Stomach smooth muscle (tissue), 2 donors: ENCODE results near the gene IFNAR1.

Source experiments
- H3K27ac ChIP-seq: one replicate; pipeline ENCODE4 v1.7.0; 2013; ENCODE audit warnings: mild to moderate bottlenecking, low read length, inconsistent platforms
- H3K27me3 ChIP-seq, 2 donors: one replicate each; pipeline ENCODE4 v1.7.0; 2013; ENCODE audit warnings: low read length in 2 of 2; ENCODE audit not compliant: insufficient read depth in 2 of 2, control insufficient read depth in 1 of 2
- H3K36me3 ChIP-seq, 2 donors: one replicate each; pipeline ENCODE4 v1.7.0; 2013; ENCODE audit warnings: low read length in 2 of 2; ENCODE audit not compliant: control insufficient read depth in 2 of 2, insufficient read depth in 2 of 2
- H3K4me1 ChIP-seq: one replicate; pipeline ENCODE4 v1.7.0; 2013; ENCODE audit warnings: low read length; ENCODE audit not compliant: control insufficient read depth, insufficient read depth
- H3K4me3 ChIP-seq, 2 donors: one replicate each; pipeline ENCODE4 v1.7.0; 2013; ENCODE audit warnings: low read length in 2 of 2
- H3K9ac ChIP-seq, 2 donors: one replicate each; pipeline ENCODE4 v1.7.0; 2013; ENCODE audit warnings: low read length in 2 of 2, mild to moderate bottlenecking in 1 of 2
- H3K9me3 ChIP-seq, 2 donors: one replicate each; pipeline ENCODE4 v1.7.0; 2013; ENCODE audit warnings: low read length in 2 of 2; ENCODE audit not compliant: control insufficient read depth in 2 of 2
- donor health status: healthy.
- donor health status: Pancreatic carcinoma.

Gene IFNAR1

GRCh38 chr21:33387294-33387693 lies 62.5 kb downstream of the IFNAR1 start:
- Histone ChIP-seq H3K9ac (no peak overlapping the region), H3K27ac (no peak overlapping the region), H3K4me1 (peaks cover 10% of the 10 kb centered on the region)

GRCh38 chr21:33388188-33388587 lies 63.4 kb downstream of the IFNAR1 start:
- H3K36me3 ChIP-seq: no peaks in the 10 kb centered on the region
- H3K4me1 ChIP-seq: peaks cover 3% of the 10 kb centered on the region
- no peak overlapping the region for H3K9ac ChIP-seq
- no peaks in the 10 kb centered on the region for H3K9me3 ChIP-seq
- peaks cover 0 to 4% of the 10 kb centered on the region in 2 donors for H3K27me3 ChIP-seq
- no peak overlapping the region for H3K27ac ChIP-seq
- H3K4me3 ChIP-seq: no peak overlapping the region

More at GRCh38 chr21:33387294-33387693, 62.5 kb downstream of the IFNAR1 start:
- peaks cover 0 to 4% of the 10 kb centered on the region in 2 donors for H3K27me3 ChIP-seq
- no peaks in the 10 kb centered on the region for H3K36me3 ChIP-seq
- H3K9me3 ChIP-seq: no peaks in the 10 kb centered on the region
- no peak overlapping the region for H3K4me3 ChIP-seq

GRCh38 chr21:33390479-33390878 lies 65.7 kb downstream of the IFNAR1 start:
- peaks cover 0 to 4% of the 10 kb centered on the region in 2 donors for H3K27me3 ChIP-seq
- H3K4me1 ChIP-seq: peaks cover 3% of the 10 kb centered on the region
- no peak overlapping the region for H3K9ac ChIP-seq
- no peaks in the 10 kb centered on the region for H3K36me3 ChIP-seq
- no peaks in the 10 kb centered on the region for H3K9me3 ChIP-seq
- H3K27ac ChIP-seq: no peak overlapping the region
- no peak overlapping the region for H3K4me3 ChIP-seq

DNA sequence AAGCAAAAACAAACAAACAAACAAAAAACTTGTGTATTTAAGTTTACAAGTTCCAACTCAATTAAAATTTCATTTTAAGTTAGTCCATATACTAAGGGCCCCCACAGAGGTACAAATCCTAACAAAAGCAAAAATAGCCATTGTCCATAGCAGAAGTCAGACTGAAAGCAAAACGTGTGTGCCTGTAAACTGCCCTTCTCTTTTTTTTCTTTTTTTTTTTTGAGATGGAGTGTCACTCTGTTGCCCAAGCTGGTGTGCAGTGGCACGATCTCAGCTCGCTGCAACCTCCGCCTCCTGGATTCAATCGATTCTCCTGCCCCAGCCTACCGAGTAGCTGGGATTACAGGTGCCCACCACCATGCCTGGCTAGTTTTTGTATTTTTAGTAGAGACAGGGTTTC lies 66.9 kb downstream of the IFNAR1 start:
- Histone ChIP-seq H3K4me3 (no peak overlapping the region), H3K36me3 (no peaks in the 10 kb centered on the region), H3K27ac (no peak overlapping the region), H3K4me1 (peaks cover 13% of the 10 kb centered on the region), H3K9me3 (no peaks in the 10 kb centered on the region), H3K9ac (no peak overlapping the region), H3K27me3 (peaks cover 0 to 4% of the 10 kb centered on the region in 2 donors)

GRCh38 chr21:33392284-33392985 lies 67.7 kb downstream of the IFNAR1 start:
- no peaks in the 10 kb centered on the region for H3K36me3 ChIP-seq
- peaks cover 0 to 4% of the 10 kb centered on the region in 2 donors for H3K27me3 ChIP-seq
- no peaks in the 10 kb centered on the region for H3K9me3 ChIP-seq
- H3K4me3 ChIP-seq: no peak overlapping the region
- no peak overlapping the region for H3K27ac ChIP-seq
- H3K4me1 ChIP-seq: peaks cover 13% of the 10 kb centered on the region
- no peak overlapping the region for H3K9ac ChIP-seq

DNA sequence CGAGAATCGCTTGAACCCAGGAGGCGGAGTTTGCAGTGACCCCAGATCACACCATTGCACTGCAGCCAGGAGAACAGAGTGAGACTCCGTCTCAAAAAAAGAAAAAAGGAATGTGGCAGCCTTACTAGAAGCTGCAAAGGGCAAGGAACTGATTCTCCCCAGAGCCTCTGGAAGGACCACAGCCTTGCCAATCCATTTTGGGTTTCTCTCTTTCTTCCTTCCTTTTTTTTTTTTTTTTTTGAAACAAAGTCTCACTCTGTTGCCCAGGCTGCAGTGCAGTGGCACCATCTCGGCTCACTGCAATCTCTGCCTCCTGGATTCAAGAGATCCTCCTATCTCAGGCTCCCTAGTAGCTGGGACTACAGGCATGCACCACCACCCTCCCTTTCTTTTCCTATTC lies 68.6 kb downstream of the IFNAR1 start:
- Histone ChIP-seq H3K9ac (no peak overlapping the region), H3K9me3 (no peaks in the 10 kb centered on the region), H3K4me1 (peaks cover 13% of the 10 kb centered on the region), H3K27me3 (peaks cover 0 to 4% of the 10 kb centered on the region in 2 donors), H3K4me3 (no peak overlapping the region), H3K36me3 (no peaks in the 10 kb centered on the region), H3K27ac (no peak overlapping the region)

DNA sequence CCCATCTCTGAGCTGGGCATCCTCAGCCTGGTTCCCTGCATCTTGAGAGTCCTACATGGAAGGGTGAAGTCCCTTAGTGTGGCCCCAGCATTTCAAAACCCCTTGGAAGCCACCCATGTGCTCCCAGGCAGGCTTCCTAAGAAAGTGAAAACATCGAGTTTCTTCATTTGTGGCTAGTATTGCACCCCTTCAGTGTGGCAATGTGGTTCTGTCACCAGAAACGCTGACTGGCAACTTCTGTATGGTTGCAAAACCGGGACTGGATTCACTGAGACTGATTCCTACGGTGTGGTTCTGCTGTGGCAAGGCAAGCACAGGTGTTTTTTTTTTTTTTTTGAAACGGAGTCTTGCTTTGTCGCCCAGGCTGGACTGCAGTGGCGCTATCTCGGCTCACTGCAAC lies 69.5 kb downstream of the IFNAR1 start:
- Histone ChIP-seq H3K4me1 (peaks cover 13% of the 10 kb centered on the region), H3K9me3 (no peaks in the 10 kb centered on the region), H3K27ac (no peak overlapping the region)

DNA sequence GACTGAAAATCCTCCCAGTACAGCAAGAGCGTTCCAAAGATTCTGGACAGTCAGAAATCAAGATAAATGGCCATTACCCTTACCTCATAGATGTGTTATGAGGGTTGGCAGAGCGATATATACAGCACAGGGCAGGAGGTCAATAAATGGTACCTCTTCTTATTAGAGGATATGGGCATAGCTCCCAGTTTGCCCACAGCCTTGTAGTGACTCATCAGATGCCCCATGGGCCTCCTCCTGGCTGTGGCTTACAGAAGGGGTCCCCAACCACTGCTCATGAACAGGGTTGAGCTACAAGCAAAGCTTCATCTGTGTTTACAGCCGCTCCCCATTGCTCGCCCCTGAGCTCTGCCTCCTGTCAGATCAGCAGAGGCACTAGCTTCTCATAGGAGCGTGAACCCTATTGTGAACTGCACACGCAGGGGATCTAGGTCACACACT lies 71.1 kb downstream of the IFNAR1 start:
- H3K27ac ChIP-seq: no peak overlapping the region
- no peak overlapping the region for H3K9ac ChIP-seq
- peaks cover 13% of the 10 kb centered on the region for H3K4me1 ChIP-seq
- no peaks in the 10 kb centered on the region for H3K9me3 ChIP-seq
- no peaks in the 10 kb centered on the region for H3K36me3 ChIP-seq
- H3K27me3 ChIP-seq: no peaks in the 10 kb centered on the region
- H3K4me3 ChIP-seq: peak overlapping the region in 1 of 2 donors; percentile 20

More for the DNA sequence above, 69.5 kb downstream of the IFNAR1 start:
- H3K36me3 ChIP-seq: no peaks in the 10 kb centered on the region
- H3K4me3 ChIP-seq: no peak overlapping the region
- peaks cover 0 to 4% of the 10 kb centered on the region in 2 donors for H3K27me3 ChIP-seq
- no peak overlapping the region for H3K9ac ChIP-seq

GRCh38 chr21:33396436-33396835 lies 71.7 kb downstream of the IFNAR1 start:
- no peaks in the 10 kb centered on the region for H3K36me3 ChIP-seq
- no peaks in the 10 kb centered on the region for H3K27me3 ChIP-seq
- H3K9ac ChIP-seq: no peak overlapping the region
- H3K4me3 ChIP-seq: no peak overlapping the region
- H3K9me3 ChIP-seq: no peaks in the 10 kb centered on the region
- H3K4me1 ChIP-seq: peaks cover 13% of the 10 kb centered on the region
- no peak overlapping the region for H3K27ac ChIP-seq

DNA sequence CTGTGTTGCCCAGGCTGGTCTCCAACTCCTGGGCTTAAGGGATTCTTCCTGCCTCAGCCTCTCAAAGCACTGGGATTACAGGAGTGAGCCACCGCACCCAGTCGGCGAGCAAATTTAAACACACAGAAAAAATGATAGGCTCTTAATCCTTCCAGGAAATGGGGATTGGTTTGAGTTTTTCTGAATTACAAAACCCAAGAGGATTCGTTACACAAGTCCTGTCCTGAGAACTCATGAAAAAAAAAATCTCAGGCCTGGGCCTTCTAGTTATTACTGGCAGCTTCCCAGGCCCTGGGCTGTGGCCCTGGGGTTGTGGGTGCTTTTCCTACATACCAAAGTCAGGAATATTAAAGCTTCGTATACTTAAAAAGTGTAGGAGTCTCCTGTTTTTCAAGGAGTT lies 72.2 kb downstream of the IFNAR1 start:
- Histone ChIP-seq H3K27me3 (no peaks in the 10 kb centered on the region), H3K9ac (no peak overlapping the region), H3K27ac (no peak overlapping the region), H3K9me3 (no peaks in the 10 kb centered on the region), H3K4me3 (no peak overlapping the region), H3K36me3 (no peaks in the 10 kb centered on the region), H3K4me1 (peaks cover 13% of the 10 kb centered on the region)

GRCh38 chr21:33397717-33398116 lies 72.9 kb downstream of the IFNAR1 start:
- H3K27ac ChIP-seq: no peak overlapping the region
- no peaks in the 10 kb centered on the region for H3K9me3 ChIP-seq
- H3K4me1 ChIP-seq: peaks cover 17% of the 10 kb centered on the region

More at GRCh38 chr21:33397717-33398116, 72.9 kb downstream of the IFNAR1 start:
- H3K9ac ChIP-seq: no peak overlapping the region
- no peaks in the 10 kb centered on the region for H3K27me3 ChIP-seq
- H3K4me3 ChIP-seq: no peak overlapping the region
- H3K36me3 ChIP-seq: no peaks in the 10 kb centered on the region
